ENCODE measurements around the gene HDAC4.

Gene HDAC4

DNA sequence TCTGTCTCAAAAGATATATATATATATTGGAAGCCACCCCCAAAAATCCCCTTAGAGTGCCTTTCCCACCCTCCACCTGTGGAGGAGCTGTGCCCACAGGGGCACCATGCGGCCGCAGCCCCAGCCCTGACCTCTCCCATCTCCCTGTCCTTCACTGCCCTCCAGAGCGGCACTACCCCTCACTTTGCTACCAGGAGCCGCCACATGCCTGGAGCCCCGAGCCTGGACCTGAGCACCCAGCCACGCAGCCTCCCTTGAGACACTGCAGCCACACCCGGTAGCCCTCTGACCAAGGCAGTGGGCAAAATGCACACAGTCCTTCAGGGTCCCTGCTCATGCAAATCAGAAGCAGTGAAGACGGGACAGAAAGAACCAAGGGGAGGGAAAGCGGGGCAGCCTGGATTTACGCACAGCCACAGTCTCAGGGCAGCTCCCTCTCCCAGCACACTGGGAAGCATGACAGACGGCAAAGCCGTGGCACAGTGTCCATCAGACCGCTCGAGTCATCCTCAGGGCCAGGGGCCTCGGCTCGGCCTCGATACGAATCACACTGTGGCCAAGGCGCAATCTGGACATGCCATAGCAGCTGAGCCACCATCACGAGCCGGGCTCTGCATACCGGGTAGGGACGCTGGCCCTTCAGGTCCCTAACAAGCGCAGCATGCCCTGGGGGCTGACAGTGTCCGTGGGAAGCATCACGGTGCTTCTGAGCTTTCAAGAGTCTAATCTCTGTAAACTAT is 10.1 kb downstream of the HDAC4 start:
- no peak overlapping the region for H3K4me3 ChIP-seq (ENCODE audit: insufficient read depth, low read depth, low read length)
- no peaks in the 10 kb centered on the region for H3K9me3 ChIP-seq (ENCODE audit: control insufficient read depth, low read length)
- 94 to 95% methylated on average over 26 of the region's 26 CpGs for WGBS, 2 experiments
- peaks cover 10% of the 10 kb centered on the region for H3K4me1 ChIP-seq (ENCODE audit: control insufficient read depth, insufficient read depth, low read length)
- H3K27me3 ChIP-seq (ENCODE audit: control insufficient read depth, insufficient read depth, low read length, poor library complexity, severe bottlenecking) = no peaks in the 10 kb centered on the region
- H3K36me3 ChIP-seq (ENCODE audit: control insufficient read depth, insufficient read depth, low read length) = no peaks in the 10 kb centered on the region
- no peak overlapping the region for H3K27ac ChIP-seq (ENCODE audit: insufficient read depth, low read depth, low read length, poor library complexity, severe bottlenecking)

DNA sequence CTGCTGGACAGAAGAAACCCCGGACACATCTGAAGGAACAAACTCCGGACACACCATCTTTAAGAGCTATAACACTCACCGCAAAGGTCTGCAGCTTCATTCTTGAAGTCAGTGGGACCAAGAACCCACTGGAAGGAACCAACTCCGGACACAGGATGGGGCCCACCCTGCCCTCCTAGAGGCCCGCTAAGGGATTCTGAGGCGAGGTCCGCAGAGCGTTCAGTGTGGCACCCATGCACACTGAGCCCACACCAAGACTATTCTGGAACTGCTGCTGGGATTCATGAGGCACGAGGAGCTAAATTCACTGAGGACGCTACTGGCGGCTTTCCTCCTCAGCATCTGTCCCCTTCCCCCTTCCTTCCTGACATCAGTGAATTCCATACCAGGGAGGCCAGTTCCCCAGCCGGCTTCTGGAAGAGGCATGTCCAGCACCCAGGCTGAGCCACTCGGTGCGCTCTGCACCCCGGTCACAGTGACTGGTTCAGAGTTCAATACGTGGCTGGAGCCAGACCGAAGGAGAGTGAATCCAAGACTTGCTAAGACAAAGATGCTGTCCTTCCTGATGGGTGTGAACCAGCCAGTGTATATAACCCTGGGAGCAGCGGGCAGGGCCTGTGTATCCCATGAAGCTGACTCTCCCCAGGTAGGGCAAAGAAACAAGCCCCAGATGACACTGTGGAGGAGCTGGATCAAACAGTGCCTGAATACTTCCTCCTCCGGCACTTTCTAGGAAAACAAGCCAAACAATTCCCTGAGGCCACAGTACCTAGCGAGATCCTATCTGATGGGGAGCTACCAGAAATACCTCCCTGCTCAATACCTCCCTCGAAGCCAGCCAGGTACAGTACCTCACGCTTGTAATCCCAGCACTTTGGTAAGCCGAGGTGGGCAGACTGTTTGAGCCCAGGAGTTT is 11.1 kb downstream of the HDAC4 start:
- WGBS, 2 experiments = 93 to 94% methylated on average over 23 of the region's 23 CpGs
- no peak overlapping the region for H3K4me3 ChIP-seq (ENCODE audit: insufficient read depth, low read depth, low read length)
- peaks cover 14% of the 10 kb centered on the region for H3K4me1 ChIP-seq (ENCODE audit: control insufficient read depth, insufficient read depth, low read length)
- no peaks in the 10 kb centered on the region for H3K36me3 ChIP-seq (ENCODE audit: control insufficient read depth, insufficient read depth, low read length)
- H3K9me3 ChIP-seq (ENCODE audit: control insufficient read depth, low read length) = no peaks in the 10 kb centered on the region
- no peak overlapping the region for H3K27ac ChIP-seq (ENCODE audit: insufficient read depth, low read depth, low read length, poor library complexity, severe bottlenecking)
- no peaks in the 10 kb centered on the region for H3K27me3 ChIP-seq (ENCODE audit: control insufficient read depth, insufficient read depth, low read length, poor library complexity, severe bottlenecking)

DNA sequence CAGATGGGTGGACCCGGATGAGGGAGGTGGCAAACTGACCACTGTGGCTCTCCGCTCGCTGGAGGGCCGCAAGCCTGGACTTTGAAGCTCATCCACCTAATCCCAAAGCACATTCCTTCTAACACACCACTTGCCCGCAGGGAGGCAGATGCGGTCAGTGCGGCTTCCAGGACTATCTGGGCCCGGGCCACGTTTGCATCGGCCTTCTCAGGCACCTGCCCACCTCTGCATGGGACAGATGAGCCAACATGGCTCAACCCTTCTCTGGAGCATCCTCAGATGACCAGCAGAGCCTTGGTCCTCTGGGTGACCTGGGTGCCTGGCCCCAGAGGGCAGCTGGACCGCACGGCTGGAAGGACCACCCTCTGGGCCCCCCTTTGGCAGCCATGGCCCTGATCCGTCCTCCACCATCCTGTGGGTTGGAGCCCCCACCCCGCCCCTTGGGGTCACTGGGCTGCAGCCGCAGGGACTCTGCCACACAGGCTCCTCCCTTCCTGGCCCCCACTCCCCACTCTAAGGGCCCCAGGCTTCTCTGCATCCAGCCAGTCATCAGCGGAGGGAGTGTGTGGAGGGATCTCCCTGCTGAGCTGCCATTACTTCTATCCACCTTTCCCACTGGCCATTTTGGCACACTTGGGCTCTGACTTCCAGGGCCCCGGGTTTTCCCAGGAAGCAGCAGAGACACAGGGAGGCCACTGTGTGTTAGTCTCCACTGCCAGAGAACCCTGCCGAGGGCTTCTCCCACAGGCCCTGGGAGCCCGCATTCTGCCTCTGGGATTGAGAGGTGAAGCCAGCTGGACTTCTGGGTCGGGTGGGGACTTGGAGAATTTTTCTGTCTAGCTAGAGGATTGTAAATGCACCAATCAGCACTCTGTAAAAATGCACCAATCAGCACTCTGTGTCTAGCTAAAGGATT is 12.3 kb downstream of the HDAC4 start:
- H3K27me3 ChIP-seq (ENCODE audit: control insufficient read depth, insufficient read depth, low read length, poor library complexity, severe bottlenecking) = no peaks in the 10 kb centered on the region
- 94 to 95% methylated on average over 20 of the region's 20 CpGs for WGBS, 2 experiments
- no peak overlapping the region for H3K4me3 ChIP-seq (ENCODE audit: insufficient read depth, low read depth, low read length)
- peaks cover 14% of the 10 kb centered on the region for H3K4me1 ChIP-seq (ENCODE audit: control insufficient read depth, insufficient read depth, low read length)
- no peaks in the 10 kb centered on the region for H3K9me3 ChIP-seq (ENCODE audit: control insufficient read depth, low read length)
- H3K36me3 ChIP-seq (ENCODE audit: control insufficient read depth, insufficient read depth, low read length) = no peaks in the 10 kb centered on the region
- no peak overlapping the region for H3K27ac ChIP-seq (ENCODE audit: insufficient read depth, low read depth, low read length, poor library complexity, severe bottlenecking)

DNA sequence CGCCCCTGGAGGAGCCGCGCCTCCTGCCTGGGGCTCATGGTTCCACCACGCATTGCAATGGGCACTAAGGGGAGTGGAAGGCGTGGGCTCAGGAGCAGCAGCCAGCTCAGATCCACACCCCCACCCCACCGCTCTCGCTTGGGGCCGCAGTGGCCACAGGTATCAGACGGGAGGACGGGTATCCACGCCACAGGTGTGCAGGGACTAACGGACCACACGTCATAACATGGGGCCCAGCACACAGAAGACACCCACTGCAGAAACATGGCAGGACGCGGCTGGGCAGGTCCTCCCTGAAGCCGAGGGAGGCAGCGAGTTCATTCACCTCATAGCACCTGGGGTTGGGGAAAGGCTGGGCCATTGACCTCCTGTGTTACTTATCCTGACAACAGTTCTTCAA is 13.0 kb downstream of the HDAC4 start:
- 89 to 93% methylated on average over 17 of the region's 17 CpGs for WGBS, 2 experiments
- no peak overlapping the region for H3K4me3 ChIP-seq (ENCODE audit: insufficient read depth, low read depth, low read length)
- H3K9me3 ChIP-seq (ENCODE audit: control insufficient read depth, low read length) = no peaks in the 10 kb centered on the region
- no peaks in the 10 kb centered on the region for H3K27me3 ChIP-seq (ENCODE audit: control insufficient read depth, insufficient read depth, low read length, poor library complexity, severe bottlenecking)
- no peak overlapping the region for H3K27ac ChIP-seq (ENCODE audit: insufficient read depth, low read depth, low read length, poor library complexity, severe bottlenecking)
- H3K4me1 ChIP-seq (ENCODE audit: control insufficient read depth, insufficient read depth, low read length) = peaks cover 14% of the 10 kb centered on the region
- H3K36me3 ChIP-seq (ENCODE audit: control insufficient read depth, insufficient read depth, low read length) = no peaks in the 10 kb centered on the region

DNA sequence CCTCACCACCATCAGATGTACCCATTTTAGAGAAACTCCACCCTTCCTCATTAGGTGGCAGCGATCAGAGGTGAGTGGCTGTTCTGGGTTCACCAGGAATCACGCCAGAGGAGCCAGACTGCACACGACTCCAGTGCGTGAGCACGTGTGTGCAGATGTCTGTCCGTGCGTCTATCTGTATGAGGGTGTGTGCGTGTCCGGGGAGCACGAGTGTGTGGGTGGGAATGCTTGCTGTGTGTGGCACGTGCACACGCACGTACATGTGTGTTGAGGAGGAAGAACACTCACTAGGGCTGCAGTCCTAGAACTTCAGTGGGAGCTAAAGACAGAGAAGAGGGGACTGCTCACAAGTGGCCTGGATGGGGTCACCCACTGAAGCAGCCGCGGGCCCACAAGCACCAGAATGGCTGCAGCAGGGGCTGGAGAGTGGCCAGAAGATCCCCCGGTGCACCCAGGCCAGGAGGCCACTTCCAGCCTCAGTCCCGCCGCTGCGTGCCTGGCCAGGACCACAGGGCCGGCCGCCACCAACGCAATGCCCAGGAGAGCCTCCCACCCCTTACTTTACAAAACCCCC is 13.9 kb downstream of the HDAC4 start:
- Histone ChIP-seq H3K36me3 (ENCODE audit: control insufficient read depth, insufficient read depth, low read length) (no peaks in the 10 kb centered on the region), H3K27ac (ENCODE audit: insufficient read depth, low read depth, low read length, poor library complexity, severe bottlenecking) (no peak overlapping the region), H3K4me1 (ENCODE audit: control insufficient read depth, insufficient read depth, low read length) (peaks cover 12% of the 10 kb centered on the region), H3K4me3 (ENCODE audit: insufficient read depth, low read depth, low read length) (no peak overlapping the region), H3K27me3 (ENCODE audit: control insufficient read depth, insufficient read depth, low read length, poor library complexity, severe bottlenecking) (no peaks in the 10 kb centered on the region), H3K9me3 (ENCODE audit: control insufficient read depth, low read length) (no peaks in the 10 kb centered on the region)
- WGBS, 2 experiments = 94 to 95% methylated on average over 22 of the region's 22 CpGs

DNA sequence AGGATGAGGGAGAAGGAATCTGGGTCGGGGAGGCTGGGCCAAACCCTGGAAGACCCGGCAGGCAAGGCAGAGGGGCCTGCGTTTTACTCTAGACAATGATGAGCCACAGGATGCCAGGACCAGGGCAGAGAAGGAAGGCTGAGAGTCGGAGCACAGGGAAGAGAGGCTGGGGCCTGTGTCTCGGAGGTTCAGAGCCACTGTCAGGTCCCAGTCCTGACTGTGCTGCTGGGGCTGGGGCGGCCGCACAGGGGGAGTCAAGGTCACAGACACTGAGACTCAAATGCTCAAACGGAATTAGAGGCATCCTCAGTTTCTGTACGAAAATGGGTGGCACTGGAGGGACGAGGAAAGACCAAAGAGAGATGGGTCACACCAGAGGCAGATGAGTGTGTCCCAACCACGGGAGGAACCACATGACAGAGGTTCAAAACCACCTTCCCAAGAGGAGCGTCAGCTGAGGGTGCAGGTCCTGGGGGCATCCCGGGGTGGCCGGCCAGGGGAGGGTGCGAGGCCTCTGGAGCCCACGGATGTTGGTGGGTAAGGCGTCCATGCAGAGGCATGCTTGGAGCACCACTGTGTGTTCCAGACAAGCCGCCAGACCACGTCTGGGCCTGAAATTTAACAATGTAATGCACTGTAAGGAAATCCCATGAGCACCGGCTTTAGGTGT is 14.7 kb downstream of the HDAC4 start:
- Histone ChIP-seq H3K4me3 (ENCODE audit: insufficient read depth, low read depth, low read length) (no peak overlapping the region), H3K4me1 (ENCODE audit: control insufficient read depth, insufficient read depth, low read length) (peaks cover 4% of the 10 kb centered on the region), H3K27ac (ENCODE audit: insufficient read depth, low read depth, low read length, poor library complexity, severe bottlenecking) (no peak overlapping the region), H3K27me3 (ENCODE audit: control insufficient read depth, insufficient read depth, low read length, poor library complexity, severe bottlenecking) (no peaks in the 10 kb centered on the region), H3K9me3 (ENCODE audit: control insufficient read depth, low read length) (no peaks in the 10 kb centered on the region), H3K36me3 (ENCODE audit: control insufficient read depth, insufficient read depth, low read length) (no peaks in the 10 kb centered on the region)
- WGBS, 2 experiments = 84 to 85% methylated on average over 20 of the region's 20 CpGs

DNA sequence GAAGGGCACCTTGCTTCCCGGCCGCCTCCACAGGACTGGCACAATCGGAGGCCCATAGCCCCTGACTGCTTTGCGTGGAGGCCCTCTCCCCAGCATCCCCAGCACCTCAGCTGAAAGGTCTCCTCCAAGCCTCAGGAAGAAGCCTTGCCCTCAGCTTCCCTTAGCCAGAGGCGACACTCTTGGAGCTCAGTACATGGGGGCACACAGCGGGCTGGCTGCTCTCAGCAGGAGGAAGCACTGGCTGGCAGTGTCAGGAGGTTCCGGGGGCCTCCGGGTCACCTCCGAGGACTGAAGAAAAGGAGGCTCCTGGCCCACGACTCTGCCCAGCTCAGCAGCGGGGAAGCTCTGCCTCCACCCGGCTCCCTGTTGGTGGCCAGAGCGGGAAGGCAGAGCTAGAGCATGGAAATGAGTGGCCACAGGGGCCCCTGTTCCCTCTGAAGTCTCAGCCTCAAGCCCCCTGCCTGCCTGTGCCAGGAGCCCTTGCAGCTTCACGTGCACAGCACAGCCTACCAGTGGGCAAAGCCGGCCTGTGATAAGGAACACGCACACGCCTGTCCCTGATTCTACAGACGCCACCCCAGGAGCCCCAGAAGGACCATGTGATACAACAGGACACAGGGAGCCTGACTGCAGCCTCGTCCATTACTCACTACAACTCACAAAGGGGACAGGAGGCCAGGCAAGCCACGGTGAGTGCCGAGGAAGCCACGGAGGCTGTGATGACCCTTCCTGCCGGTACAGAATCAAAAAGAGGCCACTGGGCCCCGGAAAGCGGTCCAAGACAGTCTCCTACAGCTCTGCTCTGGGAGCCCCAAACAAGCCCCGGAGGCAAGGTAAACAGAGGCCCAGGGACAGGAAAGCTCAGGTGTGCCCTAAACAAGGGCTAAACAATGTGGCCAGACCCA is 15.5 kb downstream of the HDAC4 start:
- no peaks in the 10 kb centered on the region for H3K27me3 ChIP-seq (ENCODE audit: control insufficient read depth, insufficient read depth, low read length, poor library complexity, severe bottlenecking)
- WGBS, 2 experiments = 89% methylated on average over 26 of the region's 26 CpGs
- no peaks in the 10 kb centered on the region for H3K36me3 ChIP-seq (ENCODE audit: control insufficient read depth, insufficient read depth, low read length)
- H3K4me3 ChIP-seq (ENCODE audit: insufficient read depth, low read depth, low read length) = no peak overlapping the region
- H3K4me1 ChIP-seq (ENCODE audit: control insufficient read depth, insufficient read depth, low read length) = peaks cover 4% of the 10 kb centered on the region
- H3K9me3 ChIP-seq (ENCODE audit: control insufficient read depth, low read length) = no peaks in the 10 kb centered on the region
- no peak overlapping the region for H3K27ac ChIP-seq (ENCODE audit: insufficient read depth, low read depth, low read length, poor library complexity, severe bottlenecking)

DNA sequence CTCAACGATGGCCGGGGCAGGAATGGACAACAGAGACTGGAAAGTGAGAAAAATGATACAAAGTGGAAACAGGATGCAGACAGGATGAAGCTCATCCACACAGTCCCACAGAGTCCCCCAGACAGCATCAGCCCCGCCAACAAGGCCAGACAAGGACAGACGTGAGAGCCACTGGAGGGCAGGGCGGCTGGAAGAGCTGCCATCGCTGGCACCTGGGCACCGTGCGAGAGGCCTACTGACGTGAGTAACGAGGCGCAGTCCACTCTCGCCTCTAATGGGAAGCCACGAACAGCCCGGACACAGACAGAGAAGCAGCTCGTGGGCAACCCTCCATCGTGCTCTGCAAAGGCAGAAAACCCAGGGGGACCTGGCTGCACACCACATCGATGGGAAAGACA is 17.1 kb downstream of the HDAC4 start:
- H3K4me3 ChIP-seq (ENCODE audit: insufficient read depth, low read depth, low read length) = no peak overlapping the region
- no peak overlapping the region for H3K27ac ChIP-seq (ENCODE audit: insufficient read depth, low read depth, low read length, poor library complexity, severe bottlenecking)
- H3K9me3 ChIP-seq (ENCODE audit: control insufficient read depth, low read length) = no peaks in the 10 kb centered on the region
- no peaks in the 10 kb centered on the region for H3K27me3 ChIP-seq (ENCODE audit: control insufficient read depth, insufficient read depth, low read length, poor library complexity, severe bottlenecking)
- 96% methylated on average over 17 of the region's 17 CpGs for WGBS, 2 experiments
- H3K36me3 ChIP-seq (ENCODE audit: control insufficient read depth, insufficient read depth, low read length) = no peaks in the 10 kb centered on the region
- peaks cover 4% of the 10 kb centered on the region for H3K4me1 ChIP-seq (ENCODE audit: control insufficient read depth, insufficient read depth, low read length)
